Peyer's patch (tissue), 4 donors: ENCODE measurements around the gene GADD45G. TPM values are rescaled to one million over a fixed set of nuclear protein-coding genes. Genes with fewer than 3 reads are reported as not detected.

ENCODE experiments used
- DNase-seq, 3 donors: peaks; one replicate each; pipeline ENCODE4 v3.0.0-alpha.2; 2017 to 2019
- H3K27ac ChIP-seq, 4 donors: fragments of 200-600 bp; sonication (generic); one replicate each; pipeline ENCODE4 v1.5.1; 2016 to 2019
- H3K27me3 ChIP-seq, 2 donors: fragments of 200-600 bp; sonication (generic); one replicate each; pipeline ENCODE4 v1.5.1; 2019
- H3K36me3 ChIP-seq, 3 donors: fragments of 200-600 bp; sonication (generic); one replicate each; pipeline ENCODE4 v1.5.1; 2016 to 2019
- H3K4me1 ChIP-seq, 4 donors: fragments of 200-600 bp; sonication (generic); one replicate each; pipeline ENCODE4 v1.5.1; 2016 to 2019
- H3K4me3 ChIP-seq, 4 donors: fragments of 200-600 bp; sonication (generic); 1 replicate in 3 of 4; 2 replicates in 1 of 4; pipeline ENCODE4 v1.5.1; 2016 to 2019; ENCODE audit warnings: mild to moderate bottlenecking in 1 of 4
- H3K9me3 ChIP-seq, 4 donors: fragments of 200-600 bp; sonication (generic); one replicate each; pipeline ENCODE4 v1.5.1; 2016 to 2019; ENCODE audit warnings: mild to moderate bottlenecking in 1 of 4
- POLR2A ChIP-seq, 2 donors: fragments of 450-650 bp; IDR thresholded peaks; one replicate each; pipeline ENCODE4 v1.5.1; 2017; ENCODE audit warnings: antibody characterized with exemption in 2 of 2, mild to moderate bottlenecking in 2 of 2, moderate library complexity in 2 of 2
- total RNA-seq, 4 donors: library from RNA; depleted of rRNA; stranded (reverse); fragments of >200 nt; gene quantifications; one replicate each; pipeline ENCODE4 v1.1.0, GENCODE V29; 2016
- TF ChIP-seq, protein P1 (sequence below), 6 experiments: fragments of 450-650 bp in 4 of 6; fragments of 200-600 bp in 2 of 6; sonication (generic) in 1 of 6; IDR thresholded peaks; one replicate each; pipeline ENCODE4 v1.5.1; 2017 to 2019; ENCODE audit warnings: antibody characterized with exemption in 6 of 6, mild to moderate bottlenecking in 3 of 6, moderate library complexity in 1 of 6

Gene GADD45G
- total RNA-seq, 4 donors from 2014 or later = 8.7 to 37.1 (median 12.8) TPM

DNA sequence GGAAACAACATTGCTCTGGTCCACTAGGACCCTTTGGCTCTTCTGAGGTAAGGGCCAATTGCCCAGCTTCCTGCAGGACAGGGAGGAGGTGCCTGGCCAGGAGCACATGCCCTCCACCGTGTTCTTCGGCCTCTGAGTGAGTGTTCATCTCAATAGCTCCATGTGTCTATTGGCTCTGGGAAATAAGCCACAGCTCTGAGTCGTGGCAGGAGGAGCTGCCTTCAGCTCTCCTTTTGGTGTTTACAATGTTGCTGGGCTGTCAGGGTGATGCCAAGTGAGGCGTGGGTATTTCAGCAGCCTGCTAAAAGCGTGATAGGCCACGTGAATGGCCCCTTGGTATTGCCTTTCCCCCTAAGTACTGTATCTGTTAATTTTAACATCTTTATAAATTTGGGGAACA, 26.6 kb downstream of the GADD45G start:
- no peaks in the 10 kb centered on the region for H3K27me3 ChIP-seq
- no peaks in the 10 kb centered on the region for H3K4me1 ChIP-seq
- no peaks in the 10 kb centered on the region for H3K9me3 ChIP-seq
- no peak overlapping the region for H3K27ac ChIP-seq
- no peak overlapping the region for H3K4me3 ChIP-seq
- no peak for DNase-seq
- TF ChIP-seq POLR2A (IDR thresholded peaks at IDR 0.05) = no peak
- TF ChIP-seq, protein P1, sequence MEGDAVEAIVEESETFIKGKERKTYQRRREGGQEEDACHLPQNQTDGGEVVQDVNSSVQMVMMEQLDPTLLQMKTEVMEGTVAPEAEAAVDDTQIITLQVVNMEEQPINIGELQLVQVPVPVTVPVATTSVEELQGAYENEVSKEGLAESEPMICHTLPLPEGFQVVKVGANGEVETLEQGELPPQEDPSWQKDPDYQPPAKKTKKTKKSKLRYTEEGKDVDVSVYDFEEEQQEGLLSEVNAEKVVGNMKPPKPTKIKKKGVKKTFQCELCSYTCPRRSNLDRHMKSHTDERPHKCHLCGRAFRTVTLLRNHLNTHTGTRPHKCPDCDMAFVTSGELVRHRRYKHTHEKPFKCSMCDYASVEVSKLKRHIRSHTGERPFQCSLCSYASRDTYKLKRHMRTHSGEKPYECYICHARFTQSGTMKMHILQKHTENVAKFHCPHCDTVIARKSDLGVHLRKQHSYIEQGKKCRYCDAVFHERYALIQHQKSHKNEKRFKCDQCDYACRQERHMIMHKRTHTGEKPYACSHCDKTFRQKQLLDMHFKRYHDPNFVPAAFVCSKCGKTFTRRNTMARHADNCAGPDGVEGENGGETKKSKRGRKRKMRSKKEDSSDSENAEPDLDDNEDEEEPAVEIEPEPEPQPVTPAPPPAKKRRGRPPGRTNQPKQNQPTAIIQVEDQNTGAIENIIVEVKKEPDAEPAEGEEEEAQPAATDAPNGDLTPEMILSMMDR (IDR thresholded peaks at IDR 0.05) = no peak
- no peaks in the 10 kb centered on the region for H3K36me3 ChIP-seq

GRCh38 chr9:89632192-89632733, 27.5 kb downstream of the GADD45G start:
- no peaks in the 10 kb centered on the region for H3K4me1 ChIP-seq
- H3K9me3 ChIP-seq = no peaks in the 10 kb centered on the region
- no peaks in the 10 kb centered on the region for H3K27me3 ChIP-seq
- no peaks in the 10 kb centered on the region for H3K36me3 ChIP-seq
- no peak for DNase-seq
- TF ChIP-seq POLR2A (IDR thresholded peaks at IDR 0.05) = no peak
- TF ChIP-seq, protein P1 (IDR thresholded peaks at IDR 0.05) = no peak
- H3K27ac ChIP-seq = no peak overlapping the region
- H3K4me3 ChIP-seq = no peak overlapping the region

DNA sequence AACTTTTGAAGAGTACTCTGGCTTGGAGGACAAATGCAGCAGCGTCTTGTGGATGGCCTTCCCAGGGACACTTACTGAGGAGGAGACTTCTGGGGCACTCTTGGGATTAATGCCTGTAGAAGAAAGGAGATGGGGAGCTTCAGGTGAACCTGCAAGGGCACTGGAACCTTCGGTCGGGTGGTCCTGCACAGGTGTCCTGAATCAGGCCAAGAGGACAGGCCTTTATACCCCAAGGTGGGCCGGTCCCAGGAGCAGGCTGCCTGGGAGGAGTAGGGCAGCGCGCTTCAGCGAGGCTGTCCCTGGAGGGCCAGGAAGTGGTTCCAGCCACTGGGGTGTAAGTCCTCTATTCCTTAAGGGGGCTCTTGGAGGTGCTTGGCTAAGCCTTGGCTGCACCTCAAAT, 27.9 kb downstream of the GADD45G start:
- H3K27ac ChIP-seq = no peak overlapping the region
- no peak for DNase-seq
- TF ChIP-seq, protein P1 (IDR thresholded peaks at IDR 0.05) = no peak
- no peak for TF ChIP-seq POLR2A (IDR thresholded peaks at IDR 0.05)
- H3K36me3 ChIP-seq = no peaks in the 10 kb centered on the region
- no peaks in the 10 kb centered on the region for H3K4me1 ChIP-seq
- H3K27me3 ChIP-seq = no peaks in the 10 kb centered on the region
- H3K9me3 ChIP-seq = no peaks in the 10 kb centered on the region
- H3K4me3 ChIP-seq = no peak overlapping the region

DNA sequence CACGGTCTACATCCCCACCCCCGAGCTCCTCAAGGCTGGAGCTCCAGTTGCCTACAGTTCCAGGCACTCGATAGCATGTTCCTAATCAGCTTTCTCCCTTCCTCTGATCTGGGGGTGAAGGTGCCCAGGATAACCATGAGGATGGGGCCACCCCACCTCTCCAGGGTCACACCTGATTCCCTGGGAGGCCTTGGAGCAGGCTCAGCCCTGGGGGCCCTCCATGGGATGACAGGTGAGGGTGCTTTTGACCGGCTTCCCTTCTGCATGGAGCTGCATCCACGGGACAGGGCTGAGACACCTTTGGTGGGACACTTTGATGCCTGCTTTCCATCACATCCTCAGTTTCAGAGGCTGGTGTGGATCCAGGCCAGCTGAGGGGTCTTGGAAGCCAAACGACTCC, 28.6 kb downstream of the GADD45G start:
- Histone ChIP-seq H3K9me3 (no peaks in the 10 kb centered on the region), H3K27me3 (no peaks in the 10 kb centered on the region), H3K4me3 (no peak overlapping the region), H3K36me3 (no peaks in the 10 kb centered on the region), H3K4me1 (no peaks in the 10 kb centered on the region), H3K27ac (no peak overlapping the region)
- no peak for DNase-seq
- TF ChIP-seq, protein P1 (IDR thresholded peaks at IDR 0.05) = no peak
- no peak for TF ChIP-seq POLR2A (IDR thresholded peaks at IDR 0.05)

DNA sequence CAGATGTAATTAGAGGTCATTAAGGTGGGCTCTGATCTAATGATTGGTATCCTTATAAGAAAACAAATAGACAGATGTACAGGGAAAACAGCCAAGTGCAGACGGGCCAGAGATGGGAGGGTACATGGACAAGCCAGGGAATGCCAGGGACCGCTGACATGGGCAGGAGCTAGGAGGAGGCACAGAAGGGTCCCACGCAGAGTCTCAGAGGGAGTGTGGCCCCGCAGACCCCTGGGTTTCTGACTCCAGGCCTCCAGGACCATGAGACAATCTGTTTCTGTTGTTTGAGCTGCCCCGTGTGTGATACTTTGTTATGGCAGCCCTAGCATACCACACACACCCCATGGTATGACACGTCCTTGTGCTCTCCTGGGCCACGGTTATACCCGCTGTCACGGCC, 29.1 kb downstream of the GADD45G start:
- H3K9me3 ChIP-seq = no peaks in the 10 kb centered on the region
- no peak overlapping the region for H3K27ac ChIP-seq
- DNase-seq = peak in 1 of 3 donors; percentile 18
- no peak overlapping the region for H3K4me3 ChIP-seq
- H3K36me3 ChIP-seq = no peaks in the 10 kb centered on the region
- H3K4me1 ChIP-seq = peaks cover 0 to 5% (median 0%) of the 10 kb centered on the region in 4 donors
- TF ChIP-seq POLR2A (IDR thresholded peaks at IDR 0.05) = no peak
- TF ChIP-seq, protein P1 (IDR thresholded peaks at IDR 0.05) = no peak
- no peaks in the 10 kb centered on the region for H3K27me3 ChIP-seq
